Endothelial cell of umbilical vein (primary cell): Measurements from ENCODE around the gene CEP72.

Experiments used
- EZH2 ChIP-seq: IDR thresholded peaks from 2 replicates; pipeline ENCODE4 v1.6.1; 2012; ENCODE audit warnings: borderline replicate concordance, low read depth, mild to moderate bottlenecking, moderate library complexity, low read length, inconsistent platforms; ENCODE audit not compliant: severe bottlenecking
- POLR2A ChIP-seq: IDR thresholded peaks from 2 replicates; pipeline ENCODE4 v1.6.1; 2012; ENCODE audit warnings: low read depth, mild to moderate bottlenecking, control low read depth, low read length
- POLR2AphosphoS5 ChIP-seq: IDR thresholded peaks from 2 replicates; pipeline ENCODE4 v1.6.1; 2012; ENCODE audit warnings: low read depth, mild to moderate bottlenecking, control low read depth, low read length, moderate library complexity; ENCODE audit not compliant: insufficient read depth

DNA sequence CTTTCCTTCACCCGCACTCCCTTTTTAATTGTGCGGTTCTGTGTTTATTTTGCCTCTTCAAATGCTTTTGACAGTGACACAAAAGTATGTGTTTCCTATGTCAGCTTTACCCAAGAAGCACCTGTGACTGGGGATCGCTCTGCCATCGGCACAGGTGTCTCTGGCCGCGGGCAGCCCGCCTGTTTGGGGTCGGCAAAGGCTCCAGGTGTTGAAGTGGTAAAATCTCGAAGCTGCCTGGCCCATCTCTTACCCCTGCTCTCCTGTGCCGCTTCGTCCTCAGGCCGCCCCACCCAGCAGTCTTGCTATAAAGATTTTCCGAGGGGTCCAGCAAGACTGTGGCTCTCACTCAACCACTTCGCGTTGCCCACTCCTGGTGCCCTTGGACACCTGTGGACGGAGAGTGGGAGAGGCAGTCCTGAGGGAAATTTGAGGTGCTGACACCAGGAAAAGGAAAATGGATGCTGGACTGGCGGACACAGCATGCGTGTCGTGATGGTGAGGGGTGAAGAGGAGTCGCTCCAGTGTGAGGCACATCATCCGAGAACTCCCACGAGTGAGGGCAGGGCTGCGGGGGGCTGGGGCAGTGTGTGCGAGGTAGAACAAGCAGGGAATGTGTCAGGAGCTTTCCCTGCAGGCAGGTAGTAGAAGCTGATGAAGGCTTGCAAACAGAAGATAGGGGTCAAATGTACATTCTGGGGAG, 29.1 kb upstream of the CEP72 start:
- TF ChIP-seq POLR2A (no peak), EZH2 (no peak), POLR2AphosphoS5 (no peak)
